Femur (tissue), 1 donor: ENCODE results near the gene IFNA1.

Source experiments
- DNase-seq: peaks from one replicate; pipeline ENCODE4 v3.0.0-alpha.2; 2017

Gene IFNA1

DNA sequence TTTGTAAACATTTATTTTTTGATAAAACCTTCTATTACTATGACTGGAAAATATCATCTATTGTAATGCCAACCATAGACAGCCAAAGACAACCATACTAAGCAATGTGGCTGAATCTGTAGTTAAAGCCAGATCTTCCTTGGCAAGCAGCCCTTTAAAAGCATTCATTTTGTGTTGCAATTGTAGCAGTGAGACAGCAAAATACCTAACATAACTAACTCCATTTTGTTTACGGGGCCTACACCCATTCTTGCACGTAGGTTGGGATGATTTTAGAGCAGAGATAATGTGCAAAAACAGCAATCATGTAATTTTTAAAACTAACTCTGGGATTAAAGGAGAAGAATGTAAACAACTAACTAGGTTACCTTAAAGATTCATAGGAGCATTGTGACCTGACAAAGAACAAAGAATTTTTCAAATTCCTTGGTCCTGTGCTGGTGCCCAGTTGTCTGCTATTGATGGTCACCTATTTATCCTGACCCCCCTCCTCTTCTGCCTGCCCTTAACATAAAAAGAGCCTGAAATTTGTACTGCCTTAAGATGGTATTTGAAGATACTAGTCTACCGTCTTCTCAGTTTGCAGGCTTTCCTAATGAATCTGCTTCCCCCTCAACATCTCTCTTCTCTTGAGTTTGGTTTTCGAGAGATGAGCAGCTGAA, 10.6 kb downstream of the IFNA1 start:
- no peak for DNase-seq

GRCh38 chr9:21452681-21453080, 12.4 kb downstream of the IFNA1 start:
- no peak for DNase-seq

DNA sequence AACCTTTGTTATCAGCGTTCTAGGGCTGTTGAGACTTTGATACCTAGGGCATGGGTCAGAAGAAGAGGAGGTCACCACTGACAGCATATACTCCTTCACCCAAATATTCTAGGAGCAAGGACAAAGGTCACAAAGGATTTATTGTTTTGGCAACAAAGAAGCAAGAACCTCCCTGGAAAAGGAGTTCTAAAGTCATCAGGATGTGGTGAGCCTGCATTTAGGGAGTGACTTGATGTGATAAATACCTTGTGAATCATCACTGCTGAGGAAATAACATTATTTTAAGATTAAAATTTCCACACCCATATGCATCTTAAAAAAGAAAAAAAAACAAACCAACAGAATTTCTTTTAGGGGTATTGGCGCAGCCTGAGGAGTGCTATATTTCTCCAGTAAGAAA, 13.9 kb downstream of the IFNA1 start:
- DNase-seq, result no peak

DNA sequence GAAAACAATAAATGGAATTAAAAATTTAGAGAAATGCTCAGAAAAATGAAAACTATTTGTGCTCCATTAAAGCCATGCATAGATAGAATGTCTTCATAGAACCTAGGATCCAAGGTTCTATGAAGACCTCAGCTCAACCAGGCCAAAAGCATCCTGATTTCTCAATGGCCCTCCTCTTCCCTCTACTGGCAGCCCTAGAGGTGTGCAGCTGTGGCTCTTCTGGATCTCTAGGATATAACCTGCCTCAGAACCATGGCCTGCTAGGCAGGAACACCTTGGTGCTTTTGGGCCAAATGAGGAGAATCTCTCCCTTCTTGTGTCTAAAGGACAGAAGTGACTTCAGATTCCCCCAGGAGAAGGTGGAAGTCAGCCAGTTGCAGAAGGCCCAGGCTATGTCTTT, 15.1 kb downstream of the IFNA1 start:
- DNase-seq, result no peak

GRCh38 chr9:21461377-21461776, 21.1 kb downstream of the IFNA1 start:
- DNase-seq, result no peak

- DNase-seq, result no peak
Observed at GRCh38 chr9:21465138-21465537, 24.9 kb downstream of the IFNA1 start.

DNA sequence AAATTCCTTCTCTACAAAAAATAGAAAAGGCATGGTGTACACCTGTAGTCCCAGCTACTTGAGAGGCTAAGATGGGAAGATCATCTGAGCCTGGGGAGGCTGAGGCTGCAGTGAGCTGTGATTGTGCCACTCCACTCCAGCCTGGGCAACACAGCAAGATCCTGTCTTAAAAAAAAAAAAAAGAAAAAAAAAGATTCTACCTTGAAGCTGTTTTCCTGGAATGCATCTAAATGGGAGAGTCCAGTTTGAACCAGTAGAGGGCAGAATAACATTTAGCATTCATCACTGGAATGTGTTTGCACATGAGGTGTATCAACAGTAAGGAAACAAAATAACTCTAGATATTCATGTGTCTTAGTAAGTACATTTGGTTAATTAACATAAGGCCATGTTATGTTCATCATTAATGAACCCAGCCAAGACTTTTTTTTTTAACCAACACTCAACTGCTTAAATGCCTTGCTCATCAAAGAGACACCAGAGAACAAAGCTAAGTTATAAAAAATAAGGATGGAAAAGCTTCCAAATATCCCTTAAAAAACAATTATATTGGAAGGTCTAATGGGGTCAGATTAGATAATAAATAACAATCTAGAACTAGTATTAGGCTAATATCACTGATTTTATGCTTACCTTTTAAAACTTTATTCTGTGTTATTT, 25.8 kb downstream of the IFNA1 start:
- DNase-seq, result no peak

DNA sequence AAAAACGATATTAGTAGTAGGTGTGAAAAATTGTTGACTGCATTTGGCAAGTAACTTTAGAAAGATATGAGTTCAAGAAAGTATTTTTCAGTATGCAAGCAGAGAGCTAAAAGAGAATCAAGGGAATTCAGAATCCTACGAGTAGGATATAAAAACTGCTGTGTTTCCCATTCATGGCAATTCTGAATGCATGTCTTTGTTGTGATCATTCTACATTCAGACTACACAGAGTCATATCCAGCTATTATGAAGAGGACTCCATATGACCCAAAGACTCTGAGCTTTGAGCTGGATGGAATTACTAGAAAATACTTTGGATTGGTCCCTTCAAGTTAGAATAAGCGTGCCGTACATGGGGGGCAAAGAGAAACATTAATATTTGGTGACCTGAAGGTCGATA, 29.9 kb downstream of the IFNA1 start:
- no peak for DNase-seq

DNA sequence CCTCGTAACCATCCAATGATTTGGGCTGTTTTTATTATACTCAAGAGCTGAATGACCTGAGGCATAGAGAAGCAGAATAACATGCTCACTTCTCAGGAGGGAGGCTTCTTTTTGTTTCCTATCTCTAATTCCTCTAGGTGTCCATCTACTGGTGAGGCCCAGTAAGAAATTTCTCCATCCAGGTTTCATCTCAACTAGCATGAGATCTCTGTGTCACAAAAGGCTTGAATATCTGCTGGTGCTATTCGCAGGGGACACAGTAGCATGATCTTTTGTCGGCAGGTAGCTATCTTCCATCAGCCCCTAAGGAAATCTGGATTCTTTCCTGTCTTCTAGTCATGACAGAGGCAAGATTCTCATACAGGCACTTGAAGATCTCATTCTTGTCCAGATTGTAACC, 33.0 kb downstream of the IFNA1 start:
- DNase-seq, result no peak

DNA sequence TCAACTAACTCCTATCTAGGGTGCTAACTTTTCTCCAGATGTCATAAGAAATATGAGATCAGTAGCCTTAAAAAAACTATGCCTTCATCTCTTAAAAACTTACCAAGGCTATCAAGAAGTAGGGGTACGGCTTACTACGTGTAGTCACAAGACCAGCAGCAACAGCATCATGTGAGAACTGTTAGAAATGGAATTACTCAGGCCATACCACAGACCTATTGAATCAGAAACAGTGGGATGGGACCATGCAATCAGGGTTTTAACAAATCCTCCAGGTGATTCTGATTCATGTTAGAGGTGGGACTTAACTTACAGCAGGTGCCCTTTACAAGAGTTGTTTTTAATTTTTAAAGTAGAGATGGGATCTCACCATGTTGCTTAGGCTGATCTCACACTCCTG, 37.2 kb downstream of the IFNA1 start:
- DNase-seq, result no peak

DNA sequence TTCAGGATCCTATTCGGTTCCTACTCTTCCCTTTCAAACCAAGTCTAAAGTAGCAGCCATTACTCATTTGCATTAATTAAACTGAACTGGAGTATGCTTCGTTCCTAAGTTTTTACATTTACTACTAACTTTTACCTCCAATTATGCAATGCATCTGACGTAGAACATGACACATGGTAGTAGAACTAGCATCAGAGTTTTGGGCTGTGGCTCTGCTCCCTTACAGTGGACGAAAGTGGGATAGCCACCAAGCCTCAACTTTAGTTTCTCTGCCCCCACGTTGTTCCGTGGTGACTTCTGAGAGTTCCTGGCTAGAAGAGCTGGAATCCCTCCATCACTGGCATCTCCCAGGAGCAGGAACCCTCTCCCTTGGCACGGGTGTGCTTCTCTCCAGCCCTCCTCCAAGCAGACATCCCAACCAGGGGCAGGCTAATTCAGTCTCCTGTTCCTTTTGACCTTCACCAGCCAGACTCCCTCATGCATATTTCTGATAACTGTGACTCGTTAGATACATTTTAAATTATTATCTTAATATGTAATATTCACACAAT, 39.0 kb downstream of the IFNA1 start:
- no peak for DNase-seq

DNA sequence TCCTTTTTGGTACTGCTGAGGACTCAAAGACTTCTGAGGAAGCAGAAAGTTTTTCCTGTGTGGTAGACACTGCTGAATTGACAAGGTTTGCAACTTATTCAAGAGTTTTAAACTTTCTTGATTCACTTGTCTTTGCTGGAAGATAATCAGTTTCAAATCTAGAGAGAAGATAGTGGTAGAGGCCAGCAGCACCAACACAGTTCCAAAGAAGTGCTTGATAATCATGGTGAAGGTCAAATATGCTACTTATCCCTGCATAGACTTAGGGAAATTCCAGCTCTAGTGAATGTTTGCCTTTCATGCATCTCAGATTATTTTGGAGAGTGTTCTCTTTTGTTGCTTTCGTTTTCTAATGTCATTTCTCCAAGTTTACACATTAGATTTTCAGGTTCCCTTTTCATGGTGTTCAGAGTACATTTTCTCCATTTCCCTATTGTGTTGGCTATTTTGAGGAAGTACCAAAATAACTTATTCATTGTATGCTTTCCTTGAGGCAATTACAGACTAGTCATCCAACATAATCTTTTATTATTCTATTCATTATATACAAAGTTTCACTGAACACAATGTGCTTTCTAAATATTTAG, 41.3 kb downstream of the IFNA1 start:
- no peak for DNase-seq

DNA sequence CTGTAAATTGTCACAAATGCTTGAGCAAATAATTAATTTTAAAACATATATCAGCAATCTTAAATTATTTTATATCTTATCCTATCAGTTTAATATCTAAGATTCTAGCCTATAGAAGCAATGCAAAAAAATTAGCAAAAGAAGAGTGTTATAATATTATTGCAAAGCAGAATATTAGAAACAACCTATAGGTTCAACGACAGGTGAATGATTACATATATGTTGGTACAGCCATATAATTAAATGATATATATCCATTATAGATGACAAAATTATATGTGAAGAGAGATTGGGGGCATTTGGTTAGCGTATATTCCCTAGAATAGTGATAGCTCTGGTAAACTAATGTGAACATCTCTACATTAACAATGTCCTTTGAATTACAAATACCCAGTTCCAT, 42.0 kb downstream of the IFNA1 start, which contains the start of gene IFNE:
TSS of gene IFNE (minus strand) at position 101 of the 400 bp plus-strand sequence. CDS start 619 bp downstream, outside the sequence.
- DNase-seq, result no peak
